Vagina (tissue), 2 donors: ENCODE results near the gene SERINC1. TPM values are rescaled to one million over a fixed set of nuclear protein-coding genes. Genes with fewer than 3 reads are reported as not detected.

ENCODE experiments used
- DNase-seq, 2 donors: peaks; one replicate each; pipeline ENCODE4 v3.0.0-alpha.2; 2017; ENCODE audit errors: extremely low spot score in 2 of 2
- H3K27ac ChIP-seq: fragments of 200-600 bp; sonication (generic); one replicate; pipeline ENCODE4 v1.5.1; 2019
- H3K27me3 ChIP-seq: fragments of 200-600 bp; sonication (generic); one replicate; pipeline ENCODE4 v1.5.1; 2019
- H3K36me3 ChIP-seq, 2 donors: fragments of 200-600 bp; sonication (generic); one replicate each; pipeline ENCODE4 v1.5.1; 2017 to 2019
- H3K4me1 ChIP-seq: fragments of 200-600 bp; sonication (generic); one replicate; pipeline ENCODE4 v1.5.1; 2019
- H3K4me3 ChIP-seq, 2 donors: fragments of 200-600 bp; sonication (generic); 1 replicate in 1 of 2; 2 replicates in 1 of 2; pipeline ENCODE4 v1.5.1; 2016 to 2019
- H3K9me3 ChIP-seq: fragments of 200-600 bp; sonication (generic); one replicate; pipeline ENCODE4 v1.5.1; 2019
- CTCF ChIP-seq, 3 experiments: fragments of 450-650 bp in 2 of 3; fragments of 200-600 bp in 1 of 3; sonication (generic) in 1 of 3; IDR thresholded peaks; one replicate each; pipeline ENCODE4 v1.5.1; 2017 to 2019; ENCODE audit warnings: antibody characterized with exemption in 3 of 3, mild to moderate bottlenecking in 2 of 3, moderate library complexity in 2 of 3
- POLR2A ChIP-seq, 2 donors: fragments of 450-650 bp; IDR thresholded peaks; one replicate each; pipeline ENCODE4 v1.6.1; 2017; ENCODE audit warnings: antibody characterized with exemption in 2 of 2, mild to moderate bottlenecking in 2 of 2, moderate library complexity in 2 of 2
- POLR2AphosphoS5 ChIP-seq, 2 donors: sonication (generic); formaldehyde crosslinking; IDR thresholded peaks; one replicate each; pipeline ENCODE4 v1.9.0; 2017; ENCODE audit warnings: antibody characterized with exemption in 2 of 2, mild to moderate bottlenecking in 2 of 2, low read depth in 1 of 2; ENCODE audit not compliant: insufficient read depth in 1 of 2
- intact Hi-C: fragments of 100-400 bp; cut with DNase I; formaldehyde crosslinking; loops from one replicate; pipeline ENCODE4 v1.15.1; 2023
- small RNA-seq: library from RNA; depleted of rRNA; stranded (forward); fragments of <200 nt; gene quantifications from one replicate; pipeline ENCODE3, GENCODE V24; 2016
- total RNA-seq: library from RNA; depleted of rRNA; stranded (reverse); fragments of >200 nt; gene quantifications from one replicate; pipeline ENCODE4 v1.2.3, GENCODE V29; 2016

The SERINC1 gene
- total RNA-seq, 1 donor from 2014 or later: 150 TPM

DNA sequence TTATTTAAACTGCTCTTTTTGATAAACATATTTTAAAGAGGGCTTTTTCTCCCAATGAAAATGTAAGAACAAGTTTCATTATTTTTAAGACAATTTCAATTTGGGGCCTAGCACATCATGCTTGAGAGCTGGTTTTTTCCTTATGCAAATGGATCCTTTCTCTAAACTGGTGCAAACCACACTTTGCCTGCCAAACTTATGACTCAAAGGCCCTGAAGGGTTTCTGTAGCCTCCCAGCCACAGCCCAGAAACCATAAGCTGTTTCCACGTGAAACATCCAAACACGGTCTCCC is 72.6 kb downstream of the SERINC1 start:
- TF ChIP-seq POLR2A (IDR thresholded peaks at IDR 0.05): no peak
- TF ChIP-seq POLR2AphosphoS5 (IDR thresholded peaks at IDR 0.05; ENCODE audit: insufficient read depth in 1 of 2, low read depth in 1 of 2): no peak
- TF ChIP-seq CTCF (IDR thresholded peaks at IDR 0.05): no peak
- intact Hi-C loops: no loop called here

DNA sequence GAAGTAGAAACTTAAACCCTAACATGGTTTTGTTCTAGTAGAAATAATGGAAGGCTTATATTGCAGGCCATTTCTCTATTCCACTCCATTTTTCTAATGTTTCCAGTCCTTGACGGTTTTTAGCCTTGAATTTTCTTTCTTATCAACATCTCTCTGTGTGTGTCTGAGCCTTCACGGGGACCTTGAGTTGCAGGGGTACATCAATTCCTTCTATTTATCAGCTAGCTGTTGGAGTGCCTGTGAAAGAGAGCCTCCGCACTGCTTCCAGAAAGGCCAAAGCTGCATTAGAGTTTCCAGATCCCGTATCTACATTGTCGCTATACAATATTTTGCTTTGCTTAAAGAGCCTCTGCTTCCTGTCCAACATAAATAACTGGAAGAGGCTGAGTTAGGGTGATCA is 77.6 kb downstream of the SERINC1 start:
- no peak for TF ChIP-seq POLR2AphosphoS5 (IDR thresholded peaks at IDR 0.05; ENCODE audit: insufficient read depth in 1 of 2, low read depth in 1 of 2)
- no peak for TF ChIP-seq POLR2A (IDR thresholded peaks at IDR 0.05)
- TF ChIP-seq CTCF (IDR thresholded peaks at IDR 0.05): no peak
- Histone ChIP-seq H3K4me3 (no peak overlapping the region), H3K27me3 (no peaks in the 10 kb centered on the region), H3K9me3 (no peaks in the 10 kb centered on the region), H3K36me3 (no peaks in the 10 kb centered on the region), H3K4me1 (no peaks in the 10 kb centered on the region), H3K27ac (no peak overlapping the region)
- DNase-seq: no peak
- intact Hi-C loops: no loop called here

More for the DNA sequence above, 72.6 kb downstream of the SERINC1 start:
- Histone ChIP-seq H3K4me3 (peak overlapping the region in 1 of 2 donors; percentile 75), H3K27ac (peak overlapping the region; percentile 80), H3K9me3 (no peaks in the 10 kb centered on the region), H3K36me3 (no peaks in the 10 kb centered on the region), H3K4me1 (peaks cover 26% of the 10 kb centered on the region), H3K27me3 (no peaks in the 10 kb centered on the region)
- no peak for DNase-seq

- DNase-seq: no peak
- Histone ChIP-seq H3K9me3 (no peaks in the 10 kb centered on the region), H3K4me1 (no peaks in the 10 kb centered on the region), H3K36me3 (no peaks in the 10 kb centered on the region), H3K4me3 (no peak overlapping the region), H3K27ac (no peak overlapping the region), H3K27me3 (no peaks in the 10 kb centered on the region)
- intact Hi-C loops: no loop called here
- no peak for TF ChIP-seq POLR2A (IDR thresholded peaks at IDR 0.05)
- no peak for TF ChIP-seq CTCF (IDR thresholded peaks at IDR 0.05)
- TF ChIP-seq POLR2AphosphoS5 (IDR thresholded peaks at IDR 0.05; ENCODE audit: insufficient read depth in 1 of 2, low read depth in 1 of 2): no peak
Measured at GRCh38 chr6:122393351-122393896, 78.2 kb downstream of the SERINC1 start.

Small RNA genes within 50 kb of the gene (small RNA-seq; reads per million reads assigned to genes)
- gene Z99129.1: not detected

Other genes with a start within 250 kb of the SERINC1 start
- gene HSF2, start 72.2 kb downstream of the SERINC1 start, total RNA-seq: 27.5 TPM
- gene PKIB, start 138.6 kb upstream of the SERINC1 start, total RNA-seq: 2.7 TPM